GM12875 (cell line): ENCODE measurements around the gene SLC1A1.
"Not testable (repeated sequence)": the region's sequence is repeated elsewhere in the genome, so short reads cannot be mapped to it uniquely, and the experiment has no call there.

Experiments used
- H3K4me3 ChIP-seq: one replicate; pipeline ENCODE4 v1.5.1; 2011; ENCODE audit warnings: low read depth, low read length, control low read depth
- CTCF ChIP-seq: IDR thresholded peaks from 2 replicates; pipeline ENCODE4 v1.5.1; 2011; ENCODE audit warnings: low read depth, mild to moderate bottlenecking, control low read depth, inconsistent platforms, low read length, moderate library complexity, borderline replicate concordance; ENCODE audit not compliant: insufficient read depth

Gene SLC1A1

GRCh38 chr9:4520055-4520454, 29.8 kb downstream of the SLC1A1 start:
- no peak for TF ChIP-seq CTCF
- no peak overlapping the region for H3K4me3 ChIP-seq

- TF ChIP-seq CTCF: no peak
These were observed 40.1 kb downstream of the SLC1A1 start for GRCh38 chr9:4530375-4530774.

GRCh38 chr9:4530831-4531230, 40.6 kb downstream of the SLC1A1 start:
- not testable (repeated sequence) for H3K4me3 ChIP-seq

More at GRCh38 chr9:4530375-4530774, 40.1 kb downstream of the SLC1A1 start:
- no peak overlapping the region for H3K4me3 ChIP-seq

- not testable (repeated sequence) for H3K4me3 ChIP-seq
These were observed 41.1 kb downstream of the SLC1A1 start for GRCh38 chr9:4531355-4531754.

- not testable (repeated sequence) for H3K4me3 ChIP-seq
These were observed 43.6 kb downstream of the SLC1A1 start for GRCh38 chr9:4533881-4534280.

GRCh38 chr9:4536196-4536595, 45.9 kb downstream of the SLC1A1 start:
- not testable (repeated sequence) for H3K4me3 ChIP-seq

- H3K4me3 ChIP-seq: no peak overlapping the region
- TF ChIP-seq CTCF: no peak
These were observed 47.3 kb downstream of the SLC1A1 start for GRCh38 chr9:4537581-4537980.

- H3K4me3 ChIP-seq: no peak overlapping the region
- TF ChIP-seq CTCF: no peak
These were observed 47.8 kb downstream of the SLC1A1 start for GRCh38 chr9:4538107-4538506.

- no peak for TF ChIP-seq CTCF
- H3K4me3 ChIP-seq: no peak overlapping the region
These were observed 48.4 kb downstream of the SLC1A1 start for GRCh38 chr9:4538621-4539020.

GRCh38 chr9:4540425-4540824, 50.2 kb downstream of the SLC1A1 start:
- no peak overlapping the region for H3K4me3 ChIP-seq
- TF ChIP-seq CTCF: no peak
